ENCODE data around the gene KAT8.
"Not testable (repeated sequence)": the region's sequence is repeated elsewhere in the genome, so short reads cannot be mapped to it uniquely, and the experiment has no call there.

KAT8 gene

DNA sequence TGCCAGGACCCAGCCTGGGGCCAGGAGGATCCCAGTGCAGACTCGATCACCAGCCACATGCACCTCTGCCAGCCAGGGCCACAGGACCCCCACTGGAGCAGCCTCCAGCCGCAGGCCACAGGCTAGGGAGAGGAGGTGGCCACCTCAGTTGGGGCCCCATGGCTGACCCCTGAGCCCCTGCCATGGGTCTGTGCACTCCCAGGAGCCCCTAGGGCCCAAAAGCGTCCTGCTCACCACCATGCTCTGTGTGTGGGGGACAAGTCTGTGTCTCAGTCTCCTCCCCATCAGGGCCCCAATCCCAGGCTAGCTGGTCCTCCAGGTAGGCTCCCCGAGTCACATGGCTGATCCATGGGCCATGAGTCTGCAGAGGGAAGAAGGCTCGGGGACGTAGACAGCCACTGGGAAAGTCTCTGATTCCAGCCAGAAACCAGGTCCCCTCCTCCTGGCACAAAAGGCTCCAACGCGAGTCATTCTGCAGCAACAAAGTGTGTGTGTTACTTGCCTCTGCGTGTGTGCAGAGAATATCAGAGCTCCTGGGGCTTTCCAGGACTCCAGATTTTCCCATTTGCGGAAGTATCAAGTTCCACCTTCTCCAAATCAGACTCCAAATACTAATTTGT is 24.1 kb downstream of the KAT8 start:
- TF ChIP-seq, protein P1, sequence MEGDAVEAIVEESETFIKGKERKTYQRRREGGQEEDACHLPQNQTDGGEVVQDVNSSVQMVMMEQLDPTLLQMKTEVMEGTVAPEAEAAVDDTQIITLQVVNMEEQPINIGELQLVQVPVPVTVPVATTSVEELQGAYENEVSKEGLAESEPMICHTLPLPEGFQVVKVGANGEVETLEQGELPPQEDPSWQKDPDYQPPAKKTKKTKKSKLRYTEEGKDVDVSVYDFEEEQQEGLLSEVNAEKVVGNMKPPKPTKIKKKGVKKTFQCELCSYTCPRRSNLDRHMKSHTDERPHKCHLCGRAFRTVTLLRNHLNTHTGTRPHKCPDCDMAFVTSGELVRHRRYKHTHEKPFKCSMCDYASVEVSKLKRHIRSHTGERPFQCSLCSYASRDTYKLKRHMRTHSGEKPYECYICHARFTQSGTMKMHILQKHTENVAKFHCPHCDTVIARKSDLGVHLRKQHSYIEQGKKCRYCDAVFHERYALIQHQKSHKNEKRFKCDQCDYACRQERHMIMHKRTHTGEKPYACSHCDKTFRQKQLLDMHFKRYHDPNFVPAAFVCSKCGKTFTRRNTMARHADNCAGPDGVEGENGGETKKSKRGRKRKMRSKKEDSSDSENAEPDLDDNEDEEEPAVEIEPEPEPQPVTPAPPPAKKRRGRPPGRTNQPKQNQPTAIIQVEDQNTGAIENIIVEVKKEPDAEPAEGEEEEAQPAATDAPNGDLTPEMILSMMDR (IDR thresholded peaks at IDR 0.05) = no peak
- peak overlapping the region; percentile 68 to 69 for H3K4me3 ChIP-seq (ENCODE audit: low read depth in 1 of 2, low read length in 1 of 2)
- H3K4me1 ChIP-seq (ENCODE audit: control insufficient read depth in 1 of 2, insufficient read depth in 1 of 2, low read depth in 1 of 2, low read length in 1 of 2) = peaks cover 26 to 31% of the 10 kb centered on the region in 2 experiments
- no peaks in the 10 kb centered on the region for H3K36me3 ChIP-seq
- H3K27me3 ChIP-seq = no peaks in the 10 kb centered on the region
- H3K27ac ChIP-seq = peak overlapping the region; percentile 96
- H3K9me3 ChIP-seq = no peaks in the 10 kb centered on the region

DNA sequence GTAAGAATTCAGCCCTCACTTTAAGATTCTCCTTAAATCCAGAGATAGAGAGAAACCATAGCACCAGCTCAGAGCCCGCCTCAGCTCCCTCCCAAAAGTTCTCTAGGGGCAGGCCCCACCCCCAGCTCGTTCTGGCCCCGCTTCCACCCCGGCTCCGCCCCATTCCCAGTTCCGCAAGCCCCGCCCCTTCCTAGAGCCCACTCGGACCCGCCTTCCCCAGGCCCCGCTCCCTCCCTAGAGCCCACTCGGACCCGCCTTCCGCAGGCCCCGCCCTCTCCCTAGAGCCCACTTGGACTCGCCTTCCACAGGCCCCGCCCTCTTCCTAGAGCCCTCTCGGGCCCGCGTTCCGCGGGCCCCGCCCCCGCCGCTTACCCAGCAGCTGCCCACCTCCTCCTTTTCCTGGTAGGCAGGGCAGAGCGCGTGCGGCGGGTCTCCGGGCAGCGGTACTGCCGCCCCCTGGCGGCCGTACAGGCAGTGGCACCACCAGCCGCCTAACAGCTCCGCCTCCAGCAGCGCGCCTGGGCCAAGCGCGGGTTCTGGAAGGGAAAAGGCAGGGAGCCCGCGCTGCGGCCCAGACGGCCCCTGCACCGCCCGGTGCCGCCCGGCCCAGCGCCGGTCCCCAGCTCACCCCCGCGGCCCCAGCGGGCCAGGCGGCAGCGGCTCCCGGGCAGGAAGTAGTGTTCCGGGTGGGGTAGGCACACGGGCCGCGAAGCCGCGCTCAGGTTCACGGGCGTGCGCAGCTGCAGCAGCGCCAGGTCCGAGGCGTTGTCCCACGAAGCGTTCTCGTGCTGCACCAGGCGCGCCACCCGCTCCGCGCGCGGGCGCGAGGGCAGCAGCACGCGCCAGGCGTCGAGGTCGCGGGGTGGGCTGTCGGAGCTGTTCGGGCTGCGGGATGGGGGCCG is 24.9 kb downstream of the KAT8 start:
- TF ChIP-seq, protein P1 (IDR thresholded peaks at IDR 0.05) = peak; percentile 99
- H3K4me1 ChIP-seq (ENCODE audit: control insufficient read depth in 1 of 2, insufficient read depth in 1 of 2, low read depth in 1 of 2, low read length in 1 of 2) = peaks cover 26 to 31% of the 10 kb centered on the region in 2 experiments

DNA sequence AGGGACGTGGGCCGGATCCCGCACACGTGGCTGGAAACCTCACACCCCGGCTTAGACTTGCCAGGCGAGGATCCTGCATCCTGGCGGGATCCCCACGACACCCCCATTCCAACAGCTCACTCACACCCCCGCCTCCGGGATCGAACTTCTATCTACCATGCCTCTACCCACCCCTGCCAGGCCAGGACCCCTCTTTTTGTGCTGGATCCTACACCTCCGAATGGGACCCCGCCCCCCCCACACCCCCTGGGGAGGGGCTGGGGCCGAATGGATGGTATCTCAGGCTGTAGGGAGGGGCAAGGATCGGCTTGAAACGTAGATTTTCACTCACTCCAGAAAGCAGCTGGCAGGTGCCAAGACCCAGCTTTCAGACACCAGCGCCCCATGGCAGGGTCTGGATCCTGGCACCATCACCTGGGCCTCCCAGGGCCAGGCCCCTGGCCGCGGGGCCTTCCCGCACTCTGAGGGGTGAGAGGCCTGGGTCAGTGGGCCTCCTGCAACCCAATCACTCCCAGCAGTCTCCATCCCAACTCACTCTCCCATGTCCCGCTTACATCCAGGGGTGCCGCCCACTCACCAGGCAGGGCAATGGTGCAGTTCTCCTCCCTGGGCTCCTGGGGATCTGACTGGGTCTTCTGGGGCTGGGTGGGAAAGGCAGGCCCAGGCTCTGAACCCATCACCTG is 25.7 kb downstream of the KAT8 start:
- Histone ChIP-seq H3K4me3 (ENCODE audit: low read depth in 1 of 2, low read length in 1 of 2) (peak overlapping the region; percentile 68 to 69), H3K27ac (peak overlapping the region; percentile 96), H3K9me3 (no peaks in the 10 kb centered on the region), H3K4me1 (ENCODE audit: control insufficient read depth in 1 of 2, insufficient read depth in 1 of 2, low read depth in 1 of 2, low read length in 1 of 2) (peaks cover 26 to 31% of the 10 kb centered on the region in 2 experiments), H3K27me3 (peaks cover 6% of the 10 kb centered on the region), H3K36me3 (no peaks in the 10 kb centered on the region)
- TF ChIP-seq, protein P1 (IDR thresholded peaks at IDR 0.05) = no peak

More for the DNA sequence above, 24.9 kb downstream of the KAT8 start:
- Histone ChIP-seq H3K36me3 (no peaks in the 10 kb centered on the region), H3K9me3 (no peaks in the 10 kb centered on the region), H3K4me3 (ENCODE audit: low read depth in 1 of 2, low read length in 1 of 2) (peak overlapping the region; percentile 68 to 69), H3K27me3 (no peaks in the 10 kb centered on the region), H3K27ac (peak overlapping the region; percentile 96)

DNA sequence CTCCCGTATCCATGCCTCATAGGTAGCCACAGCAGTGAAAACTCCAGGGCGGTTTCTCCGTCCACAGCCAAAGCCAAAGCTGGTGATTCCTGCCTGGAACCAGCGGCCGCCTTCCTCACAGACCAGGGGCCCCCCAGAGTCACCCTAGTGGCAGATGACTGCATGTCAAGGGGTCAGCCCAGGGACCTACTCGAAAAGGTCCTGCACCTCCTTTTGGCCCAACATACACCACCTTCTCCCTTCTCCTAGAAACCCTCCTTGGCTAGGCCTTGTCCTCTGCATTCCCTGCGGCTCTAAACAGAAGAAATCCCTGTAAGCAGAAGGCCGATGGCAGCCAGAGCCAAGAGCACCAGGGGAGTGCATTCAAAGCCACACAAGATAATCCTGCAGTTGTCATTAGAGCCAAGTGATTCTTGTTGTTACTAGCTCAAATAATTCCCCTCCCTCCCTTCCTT is 26.3 kb downstream of the KAT8 start:
- H3K27ac ChIP-seq = peak overlapping the region; percentile 96

DNA sequence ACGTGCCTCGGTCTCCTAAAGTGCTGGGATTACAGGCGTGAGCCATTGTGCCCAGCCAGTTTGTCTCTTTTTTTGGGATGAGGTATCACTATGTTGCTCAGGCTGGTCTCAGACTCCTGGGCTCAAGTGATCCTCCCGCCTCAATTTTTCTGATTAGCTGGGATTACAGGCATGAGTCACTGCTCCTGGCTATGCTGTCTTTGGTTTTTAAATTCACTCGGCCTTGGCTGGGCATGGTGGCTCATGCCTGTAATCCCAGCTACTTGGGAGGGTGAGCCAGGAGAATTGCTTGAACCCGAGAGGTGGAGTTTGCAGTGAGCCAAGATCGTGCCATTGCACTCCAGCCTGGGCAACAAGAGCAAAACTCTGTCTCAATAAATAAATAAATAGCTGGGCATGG is 27.0 kb downstream of the KAT8 start:
- Histone ChIP-seq H3K27me3 (peaks cover 12% of the 10 kb centered on the region), H3K4me1 (ENCODE audit: control insufficient read depth in 1 of 2, insufficient read depth in 1 of 2, low read depth in 1 of 2, low read length in 1 of 2) (peaks cover 26 to 31% of the 10 kb centered on the region in 2 experiments)
- not testable (repeated sequence) for H3K9me3 ChIP-seq; H3K27ac ChIP-seq; H3K4me3 ChIP-seq (ENCODE audit: low read depth in 1 of 2, low read length in 1 of 2); H3K36me3 ChIP-seq

More for the DNA sequence above, 26.3 kb downstream of the KAT8 start:
- TF ChIP-seq, protein P1 (IDR thresholded peaks at IDR 0.05) = no peak
- H3K36me3 ChIP-seq = no peaks in the 10 kb centered on the region
- H3K27me3 ChIP-seq = peaks cover 12% of the 10 kb centered on the region
- no peak overlapping the region for H3K4me3 ChIP-seq (ENCODE audit: low read depth in 1 of 2, low read length in 1 of 2)
- H3K9me3 ChIP-seq = no peaks in the 10 kb centered on the region
- peaks cover 26 to 31% of the 10 kb centered on the region in 2 experiments for H3K4me1 ChIP-seq (ENCODE audit: control insufficient read depth in 1 of 2, insufficient read depth in 1 of 2, low read depth in 1 of 2, low read length in 1 of 2)
